ENCODE data around the gene ZNF587. TPM values are rescaled to one million over a fixed set of nuclear protein-coding genes. Genes with fewer than 3 reads are reported as not detected.

ZNF587 gene
- total RNA-seq, 1 donor from 2014 or later = 20.0 TPM

DNA sequence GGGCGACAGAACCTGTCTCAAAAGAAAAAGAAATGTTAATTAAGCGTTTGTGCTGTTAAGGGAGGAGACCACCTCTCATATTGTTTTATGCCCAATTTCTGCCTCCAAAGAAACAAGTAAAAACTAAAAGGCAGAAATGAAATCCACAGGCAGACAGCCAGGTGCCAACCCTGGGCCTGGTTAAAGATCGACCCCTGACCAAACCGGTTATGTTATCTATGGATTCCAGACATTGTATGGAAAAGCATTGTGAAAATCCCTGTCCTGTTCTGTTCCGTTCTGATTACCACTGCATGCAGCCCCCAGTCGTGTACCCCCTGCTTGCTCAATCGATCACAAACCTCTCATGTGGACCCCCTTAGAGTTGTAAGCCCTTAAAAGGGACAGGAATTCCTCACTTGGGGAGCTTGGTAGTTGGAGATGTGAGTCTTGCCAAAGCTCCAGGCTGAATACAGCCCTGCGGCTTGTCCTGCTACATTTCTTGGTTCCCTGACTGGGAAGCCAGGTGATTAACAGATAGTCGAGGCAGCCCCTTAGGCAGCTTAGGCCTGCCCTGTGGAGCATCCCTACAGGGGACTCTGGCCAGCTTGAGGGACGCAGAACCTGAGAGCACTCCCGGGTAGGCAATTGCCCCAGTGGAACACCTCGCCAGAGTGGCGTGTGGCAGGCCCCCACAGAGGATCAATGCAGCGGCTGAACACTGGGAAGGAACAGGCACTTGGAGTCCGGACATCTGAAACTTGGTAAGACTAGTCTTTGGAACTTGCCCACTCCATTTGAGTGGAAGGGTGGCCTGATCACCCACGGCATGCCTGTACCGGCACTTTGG is 34.2 kb upstream of the ZNF587 start:
- H3K27me3 ChIP-seq (ENCODE audit: low read depth) = no peaks in the 10 kb centered on the region
- H3K36me3 ChIP-seq = peaks cover 19% of the 10 kb centered on the region
- TF ChIP-seq, protein P1, sequence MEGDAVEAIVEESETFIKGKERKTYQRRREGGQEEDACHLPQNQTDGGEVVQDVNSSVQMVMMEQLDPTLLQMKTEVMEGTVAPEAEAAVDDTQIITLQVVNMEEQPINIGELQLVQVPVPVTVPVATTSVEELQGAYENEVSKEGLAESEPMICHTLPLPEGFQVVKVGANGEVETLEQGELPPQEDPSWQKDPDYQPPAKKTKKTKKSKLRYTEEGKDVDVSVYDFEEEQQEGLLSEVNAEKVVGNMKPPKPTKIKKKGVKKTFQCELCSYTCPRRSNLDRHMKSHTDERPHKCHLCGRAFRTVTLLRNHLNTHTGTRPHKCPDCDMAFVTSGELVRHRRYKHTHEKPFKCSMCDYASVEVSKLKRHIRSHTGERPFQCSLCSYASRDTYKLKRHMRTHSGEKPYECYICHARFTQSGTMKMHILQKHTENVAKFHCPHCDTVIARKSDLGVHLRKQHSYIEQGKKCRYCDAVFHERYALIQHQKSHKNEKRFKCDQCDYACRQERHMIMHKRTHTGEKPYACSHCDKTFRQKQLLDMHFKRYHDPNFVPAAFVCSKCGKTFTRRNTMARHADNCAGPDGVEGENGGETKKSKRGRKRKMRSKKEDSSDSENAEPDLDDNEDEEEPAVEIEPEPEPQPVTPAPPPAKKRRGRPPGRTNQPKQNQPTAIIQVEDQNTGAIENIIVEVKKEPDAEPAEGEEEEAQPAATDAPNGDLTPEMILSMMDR (IDR thresholded peaks at IDR 0.05; ENCODE audit: borderline replicate concordance) = no peak
- no peaks in the 10 kb centered on the region for H3K9me3 ChIP-seq (replicated peaks)
- intact Hi-C loops (cut with micrococcal nuclease) = no loop called here
- no peak for DNase-seq
- H3K4me3 ChIP-seq = peak overlapping the region; percentile 85
- H3K27ac ChIP-seq (replicated peaks) = peak overlapping the region; percentile 88
- H3K4me1 ChIP-seq = peaks cover 51% of the 10 kb centered on the region

DNA sequence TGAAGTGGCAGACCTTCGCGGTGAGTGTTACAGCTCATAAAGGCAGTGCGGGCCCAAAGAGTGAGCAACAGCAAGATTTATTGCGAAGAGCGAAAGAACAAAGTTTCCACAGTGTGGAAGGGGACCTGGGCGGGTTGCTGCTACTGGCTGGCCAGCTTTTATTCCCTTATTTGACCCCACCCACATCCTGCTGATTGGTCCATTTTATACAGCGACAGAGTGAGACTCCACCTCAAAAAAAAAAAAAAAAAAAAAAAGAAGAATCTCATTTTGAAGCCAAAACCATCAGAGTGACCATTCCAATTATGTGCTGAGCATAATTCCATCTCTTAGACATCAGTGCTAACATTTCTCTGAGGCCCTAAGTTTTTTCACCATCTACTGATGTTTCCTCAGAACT is 33.0 kb upstream of the ZNF587 start:
- no peak overlapping the region for H3K27ac ChIP-seq (replicated peaks)
- no peaks in the 10 kb centered on the region for H3K9me3 ChIP-seq (replicated peaks)
- no peak for DNase-seq
- intact Hi-C loops (cut with micrococcal nuclease) = no loop called here
- TF ChIP-seq, protein P1 (IDR thresholded peaks at IDR 0.05; ENCODE audit: borderline replicate concordance) = no peak
- no peaks in the 10 kb centered on the region for H3K27me3 ChIP-seq (ENCODE audit: low read depth)
- H3K36me3 ChIP-seq = peaks cover 9% of the 10 kb centered on the region
- no peak overlapping the region for H3K4me3 ChIP-seq
- H3K4me1 ChIP-seq = peaks cover 57% of the 10 kb centered on the region

DNA sequence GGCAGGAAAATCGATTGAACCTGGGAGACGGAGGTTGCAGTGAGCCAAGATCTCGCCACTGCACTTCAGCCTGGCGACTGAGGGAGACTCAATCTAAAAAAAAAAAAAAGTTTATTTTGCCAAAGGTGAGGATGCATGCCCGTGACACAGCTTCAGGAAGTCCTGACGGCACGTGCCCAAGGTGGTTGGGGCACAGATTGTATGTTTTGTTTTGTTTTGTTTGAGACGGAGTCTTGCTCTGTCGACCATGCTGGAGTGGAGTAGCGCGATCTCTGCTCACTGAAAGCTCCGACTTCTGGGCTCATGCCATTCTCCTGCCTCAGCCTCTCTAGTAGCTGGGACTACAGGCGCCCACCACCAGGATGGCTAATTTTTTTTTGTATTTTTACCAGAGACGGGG is 31.7 kb upstream of the ZNF587 start:
- H3K4me1 ChIP-seq = peaks cover 56% of the 10 kb centered on the region

DNA sequence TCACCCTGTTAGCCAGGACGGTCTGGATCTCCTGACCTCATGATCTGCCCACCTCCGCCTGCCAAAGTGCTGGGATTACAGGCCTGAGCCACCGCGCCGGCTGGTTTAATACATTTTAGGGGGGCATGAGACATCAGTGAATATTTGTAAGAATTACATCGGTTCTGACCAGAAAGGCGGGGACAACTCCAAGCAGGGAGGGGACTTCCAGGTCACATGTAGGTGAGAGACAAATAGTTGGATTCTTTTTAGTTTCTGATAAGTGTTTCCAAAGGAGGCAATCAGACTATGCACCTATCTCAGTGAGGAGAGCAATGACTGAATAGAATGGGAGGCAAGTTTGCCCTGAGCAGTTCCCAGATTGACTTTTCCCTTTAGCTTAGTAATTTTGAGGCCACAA is 31.3 kb upstream of the ZNF587 start:
- TF ChIP-seq, protein P1 (IDR thresholded peaks at IDR 0.05; ENCODE audit: borderline replicate concordance) = no peak
- intact Hi-C loops (cut with micrococcal nuclease) = no loop called here
- no peak for DNase-seq
- Histone ChIP-seq H3K4me3 (no peak overlapping the region), H3K27me3 (ENCODE audit: low read depth) (no peaks in the 10 kb centered on the region), H3K27ac (replicated peaks) (no peak overlapping the region), H3K36me3 (no peaks in the 10 kb centered on the region), H3K4me1 (peaks cover 57% of the 10 kb centered on the region), H3K9me3 (replicated peaks) (no peaks in the 10 kb centered on the region)

More for the DNA sequence above, 31.7 kb upstream of the ZNF587 start:
- no peak overlapping the region for H3K27ac ChIP-seq (replicated peaks)
- intact Hi-C loops (cut with micrococcal nuclease) = no loop called here
- H3K4me3 ChIP-seq = no peak overlapping the region
- TF ChIP-seq, protein P1 (IDR thresholded peaks at IDR 0.05; ENCODE audit: borderline replicate concordance) = no peak
- DNase-seq = no peak
- H3K9me3 ChIP-seq (replicated peaks) = no peaks in the 10 kb centered on the region
- no peaks in the 10 kb centered on the region for H3K36me3 ChIP-seq
- H3K27me3 ChIP-seq (ENCODE audit: low read depth) = no peaks in the 10 kb centered on the region

DNA sequence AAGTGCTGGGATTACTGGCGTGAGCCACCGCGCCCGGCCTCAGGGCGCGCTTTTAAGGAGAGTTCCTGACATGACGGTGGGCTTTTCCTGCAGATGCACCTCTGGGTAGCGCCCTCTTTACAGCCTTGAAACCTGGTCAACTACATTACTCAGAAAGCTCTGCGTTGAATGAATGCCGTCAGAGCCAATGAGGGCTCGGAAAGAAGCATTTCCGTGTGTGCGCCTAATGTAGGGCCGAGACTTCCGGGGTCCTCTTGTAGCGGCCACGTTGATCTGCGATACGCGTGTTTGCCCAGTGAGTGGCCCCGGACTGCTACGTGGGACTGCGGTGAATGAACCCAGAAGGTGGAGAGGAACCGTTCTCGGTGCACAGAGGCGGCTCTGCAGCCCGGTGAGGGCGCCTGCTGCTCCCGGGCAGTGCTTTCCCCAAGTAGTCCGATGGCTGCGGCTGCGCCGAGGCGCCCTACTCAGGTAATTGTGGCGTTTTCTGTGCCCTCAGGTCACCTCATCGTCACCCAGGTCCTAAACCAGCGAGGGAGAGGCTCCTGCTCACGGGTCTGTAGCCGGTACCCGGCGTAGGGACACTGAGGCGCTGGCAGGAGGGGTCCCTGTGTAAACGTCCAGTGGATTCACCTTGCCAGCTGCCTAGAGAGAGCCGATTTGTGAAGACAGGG is 30.0 kb upstream of the ZNF587 start:
- H3K4me1 ChIP-seq = peaks cover 48% of the 10 kb centered on the region
- peak overlapping the region; percentile 85 for H3K4me3 ChIP-seq
- H3K9me3 ChIP-seq (replicated peaks) = no peaks in the 10 kb centered on the region
- peak; percentile 79 for DNase-seq
- TF ChIP-seq, protein P1 (IDR thresholded peaks at IDR 0.05; ENCODE audit: borderline replicate concordance) = peak; percentile 9
- no peaks in the 10 kb centered on the region for H3K27me3 ChIP-seq (ENCODE audit: low read depth)
- H3K36me3 ChIP-seq = no peaks in the 10 kb centered on the region
- peak overlapping the region; percentile 87 for H3K27ac ChIP-seq (replicated peaks)
- intact Hi-C loops (cut with micrococcal nuclease) = no loop called here
